DND-41 (cell line): ENCODE data around the gene HSPBP1.

ENCODE experiments used
- EZH2 ChIP-seq: IDR thresholded peaks from 3 replicates; pipeline ENCODE4 v1.6.1; 2012; ENCODE audit warnings: borderline replicate concordance, low read depth, mild to moderate bottlenecking, moderate library complexity, low read length, inconsistent platforms; ENCODE audit not compliant: severe bottlenecking
- TF ChIP-seq, protein P1 (sequence below): IDR thresholded peaks from 2 replicates; pipeline ENCODE4 v1.5.1; 2012; ENCODE audit warnings: borderline replicate concordance, low read length, moderate library complexity, mild to moderate bottlenecking; ENCODE audit not compliant: poor library complexity, severe bottlenecking; ENCODE audit errors: extremely low read depth

GRCh38 chr19:55312621-55313512 is 33.0 kb upstream of the HSPBP1 start:
- TF ChIP-seq, protein P1, sequence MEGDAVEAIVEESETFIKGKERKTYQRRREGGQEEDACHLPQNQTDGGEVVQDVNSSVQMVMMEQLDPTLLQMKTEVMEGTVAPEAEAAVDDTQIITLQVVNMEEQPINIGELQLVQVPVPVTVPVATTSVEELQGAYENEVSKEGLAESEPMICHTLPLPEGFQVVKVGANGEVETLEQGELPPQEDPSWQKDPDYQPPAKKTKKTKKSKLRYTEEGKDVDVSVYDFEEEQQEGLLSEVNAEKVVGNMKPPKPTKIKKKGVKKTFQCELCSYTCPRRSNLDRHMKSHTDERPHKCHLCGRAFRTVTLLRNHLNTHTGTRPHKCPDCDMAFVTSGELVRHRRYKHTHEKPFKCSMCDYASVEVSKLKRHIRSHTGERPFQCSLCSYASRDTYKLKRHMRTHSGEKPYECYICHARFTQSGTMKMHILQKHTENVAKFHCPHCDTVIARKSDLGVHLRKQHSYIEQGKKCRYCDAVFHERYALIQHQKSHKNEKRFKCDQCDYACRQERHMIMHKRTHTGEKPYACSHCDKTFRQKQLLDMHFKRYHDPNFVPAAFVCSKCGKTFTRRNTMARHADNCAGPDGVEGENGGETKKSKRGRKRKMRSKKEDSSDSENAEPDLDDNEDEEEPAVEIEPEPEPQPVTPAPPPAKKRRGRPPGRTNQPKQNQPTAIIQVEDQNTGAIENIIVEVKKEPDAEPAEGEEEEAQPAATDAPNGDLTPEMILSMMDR = no peak
- TF ChIP-seq EZH2 = no peak
